IPS DF 6.9 (cell line): ENCODE measurements around the gene DNMT1.
A peak's percentile ranks its signal among the peaks of the same experiment; 100 is the strongest.

Source experiments
- DNase-seq: peaks from one replicate; pipeline ENCODE4 v3.0.0-alpha.2; 2013; ENCODE audit warnings: low read depth, low spot score
- H3K27ac ChIP-seq: one replicate; pipeline ENCODE4 v1.5.1; 2013; ENCODE audit warnings: low read length, control low read depth
- H3K27me3 ChIP-seq: 2 replicates; pipeline ENCODE4 v1.6.1; 2013; ENCODE audit warnings: mild to moderate bottlenecking, low read length; ENCODE audit not compliant: control insufficient read depth, insufficient read depth
- H3K36me3 ChIP-seq: 2 replicates; pipeline ENCODE4 v1.6.1; 2013; ENCODE audit warnings: low read length; ENCODE audit not compliant: control insufficient read depth, insufficient read depth
- H3K4me1 ChIP-seq: 2 replicates; pipeline ENCODE4 v1.6.1; 2013; ENCODE audit warnings: low read length; ENCODE audit not compliant: control insufficient read depth, insufficient read depth
- H3K4me3 ChIP-seq: 2 replicates; pipeline ENCODE4 v1.5.1; 2013; ENCODE audit warnings: mild to moderate bottlenecking, low read length
- H3K9me3 ChIP-seq: 2 replicates; pipeline ENCODE4 v1.6.1; 2013; ENCODE audit warnings: low read length, inconsistent platforms; ENCODE audit not compliant: control insufficient read depth, insufficient read depth
- WGBS: extraction: QIAGEN DNeasy Blood & Tissue Kit; methylation state at CpG from one replicate; pipeline ENCODE4 v1.1.7; 2013; ENCODE audit warnings: mixed read lengths, missing lambda C conversion rate; ENCODE audit not compliant: insufficient read length, insufficient coverage; 5-methylcytosine and 5-hydroxymethylcytosine counted together

Gene DNMT1

GRCh38 chr19:10100163-10100785 is 94.5 kb downstream of the DNMT1 start:
- Histone ChIP-seq H3K36me3 (no peaks in the 10 kb centered on the region), H3K9me3 (no peaks in the 10 kb centered on the region), H3K4me3 (no peak overlapping the region), H3K27ac (no peak overlapping the region), H3K27me3 (peaks cover 3% of the 10 kb centered on the region; the same call in 1 of the 2 replicates), H3K4me1 (no peaks in the 10 kb centered on the region; the same call in 1 of the 2 replicates)
- WGBS = no CpG with 5 or more reads among the region's 5 CpGs
- no peak for DNase-seq

- Histone ChIP-seq H3K27me3 (peaks cover 3% of the 10 kb centered on the region; the same call in 1 of the 2 replicates), H3K36me3 (0 out of 2 replicates have a peak, but pooled peaks cover 2% of the 10 kb centered on the region), H3K27ac (no peak overlapping the region), H3K4me1 (no peaks in the 10 kb centered on the region; the same call in 1 of the 2 replicates), H3K9me3 (no peaks in the 10 kb centered on the region), H3K4me3 (peak overlapping the region; percentile 18; the same call in 1 of the 2 replicates)
- WGBS = no CpG with 5 or more reads among the region's 26 CpGs
- DNase-seq = no peak
These were observed 98.2 kb downstream of the DNMT1 start for GRCh38 chr19:10096615-10096963.

DNA sequence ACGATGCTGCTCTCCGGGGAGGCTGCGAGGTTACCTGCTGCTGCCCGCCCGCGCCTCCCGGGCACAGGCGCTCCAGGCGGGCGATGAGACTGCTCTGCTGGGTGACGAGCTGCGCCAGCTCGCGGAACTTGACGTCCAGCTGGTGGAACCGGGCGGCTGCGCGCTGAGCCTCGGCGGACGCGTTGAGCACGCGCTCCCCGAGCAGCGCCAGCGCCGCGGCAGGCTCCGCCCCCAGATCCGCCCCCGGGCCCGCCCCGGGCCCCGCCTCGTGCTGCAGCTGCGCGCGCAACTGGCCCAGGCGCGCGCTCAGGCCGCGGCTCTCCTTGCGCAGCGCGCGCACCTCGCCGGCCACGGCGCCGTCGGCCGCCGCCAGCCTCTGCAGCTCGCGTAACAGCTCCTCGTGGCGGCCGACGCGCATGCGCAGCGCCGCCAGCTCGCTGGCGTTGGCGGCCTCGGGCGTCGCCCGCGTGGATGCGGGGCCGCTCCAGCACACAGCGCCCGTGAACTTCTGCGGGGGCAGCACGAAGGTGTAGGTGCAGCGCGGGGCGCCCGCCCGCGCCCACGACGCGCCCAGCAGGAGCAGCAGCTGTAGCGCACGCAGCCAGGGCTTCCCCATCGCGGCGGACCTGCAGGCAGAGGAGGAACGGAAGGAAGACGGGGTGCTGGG is 98.7 kb downstream of the DNMT1 start:
- H3K4me3 ChIP-seq = peak overlapping the region; percentile 18; the same call in 1 of the 2 replicates
- 0 out of 2 replicates have a peak, but pooled peaks cover 5% of the 10 kb centered on the region for H3K36me3 ChIP-seq
- H3K27ac ChIP-seq = no peak overlapping the region
- no peaks in the 10 kb centered on the region; the same call in 1 of the 2 replicates for H3K4me1 ChIP-seq
- peaks cover 3% of the 10 kb centered on the region; the same call in 1 of the 2 replicates for H3K27me3 ChIP-seq
- no CpG with 5 or more reads among the region's 97 CpGs for WGBS
- DNase-seq = no peak
- H3K9me3 ChIP-seq = no peaks in the 10 kb centered on the region

GRCh38 chr19:10095622-10095947 is 99.2 kb downstream of the DNMT1 start:
- Histone ChIP-seq H3K4me3 (no peak overlapping the region), H3K27me3 (peaks cover 3% of the 10 kb centered on the region; the same call in 1 of the 2 replicates), H3K36me3 (0 out of 2 replicates have a peak, but pooled peaks cover 5% of the 10 kb centered on the region), H3K4me1 (no peaks in the 10 kb centered on the region; the same call in 1 of the 2 replicates), H3K27ac (no peak overlapping the region), H3K9me3 (no peaks in the 10 kb centered on the region)
- no CpG with 5 or more reads among the region's 7 CpGs for WGBS
- DNase-seq = no peak

DNA sequence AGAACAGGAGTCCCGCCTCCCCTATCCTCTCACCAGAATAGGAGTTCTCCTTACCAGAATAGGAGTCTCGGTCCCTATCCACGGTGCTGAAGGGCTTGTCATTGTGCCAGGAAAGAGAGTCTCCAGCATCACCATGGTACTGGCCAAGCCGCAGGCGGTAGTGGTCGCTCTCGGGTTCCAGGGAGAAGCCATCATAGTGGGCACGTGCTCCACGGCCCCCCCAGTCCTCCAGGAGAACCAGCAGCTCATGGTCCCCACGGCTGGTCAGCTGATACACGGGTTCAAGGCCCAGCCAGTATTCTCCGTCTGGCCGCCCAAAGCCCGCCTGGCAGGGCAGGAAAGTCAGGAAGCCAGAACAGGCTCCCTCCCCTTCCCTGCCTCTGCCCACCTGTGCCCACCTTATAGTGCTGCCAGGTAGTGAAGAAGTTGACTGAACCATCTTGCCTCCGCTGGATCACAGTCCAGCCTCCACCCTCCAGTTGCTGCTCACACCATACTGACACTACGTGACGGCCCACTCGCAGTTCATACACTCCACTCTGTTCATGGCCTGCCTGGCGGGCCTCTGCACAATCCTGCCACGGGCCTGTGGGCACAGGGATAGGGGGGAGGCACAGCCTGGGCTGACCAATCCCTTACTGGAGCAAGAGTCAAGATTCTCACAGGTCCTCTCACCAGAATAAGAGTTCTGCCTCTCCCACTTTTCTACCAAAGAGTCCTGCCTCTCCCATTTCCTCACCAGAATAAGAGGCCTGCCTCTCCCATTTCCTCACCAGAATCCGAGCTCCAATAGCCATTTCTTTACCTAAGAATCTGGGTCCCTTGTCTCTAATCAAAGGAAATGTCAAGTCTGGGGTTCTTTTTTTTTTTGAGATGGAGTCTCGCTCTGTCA is 101.2 kb downstream of the DNMT1 start:
- Histone ChIP-seq H3K9me3 (no peaks in the 10 kb centered on the region), H3K27me3 (peaks cover 3% of the 10 kb centered on the region; the same call in 1 of the 2 replicates), H3K36me3 (0 out of 2 replicates have a peak, but pooled peaks cover 5% of the 10 kb centered on the region), H3K4me1 (no peaks in the 10 kb centered on the region; the same call in 1 of the 2 replicates), H3K27ac (no peak overlapping the region), H3K4me3 (no peak overlapping the region)
- no CpG with 5 or more reads among the region's 22 CpGs for WGBS
- DNase-seq = no peak

- H3K4me1 ChIP-seq = no peaks in the 10 kb centered on the region; the same call in 1 of the 2 replicates
- H3K27me3 ChIP-seq = peaks cover 3% of the 10 kb centered on the region; the same call in 1 of the 2 replicates
- WGBS = no CpG with 5 or more reads among the region's 9 CpGs
- H3K27ac ChIP-seq = no peak overlapping the region
- no peak for DNase-seq
- H3K9me3 ChIP-seq = no peaks in the 10 kb centered on the region
- H3K36me3 ChIP-seq = 0 out of 2 replicates have a peak, but pooled peaks cover 5% of the 10 kb centered on the region
- no peak overlapping the region for H3K4me3 ChIP-seq
These were observed 102.0 kb downstream of the DNMT1 start for GRCh38 chr19:10092648-10093294.

- H3K27ac ChIP-seq = no peak overlapping the region
- no peaks in the 10 kb centered on the region for H3K9me3 ChIP-seq
- no CpG with 5 or more reads among the region's 13 CpGs for WGBS
- no peaks in the 10 kb centered on the region; the same call in 1 of the 2 replicates for H3K4me1 ChIP-seq
- 0 out of 2 replicates have a peak, but pooled peaks cover 5% of the 10 kb centered on the region for H3K36me3 ChIP-seq
- peaks cover 3% of the 10 kb centered on the region; the same call in 1 of the 2 replicates for H3K27me3 ChIP-seq
- DNase-seq = no peak
- H3K4me3 ChIP-seq = no peak overlapping the region
These were observed 102.7 kb downstream of the DNMT1 start for GRCh38 chr19:10091895-10092641.

GRCh38 chr19:10091370-10091687 is 103.4 kb downstream of the DNMT1 start:
- no peak overlapping the region for H3K4me3 ChIP-seq
- H3K36me3 ChIP-seq = 0 out of 2 replicates have a peak, but pooled peaks cover 5% of the 10 kb centered on the region
- no peak overlapping the region for H3K27ac ChIP-seq
- H3K27me3 ChIP-seq = peaks cover 3% of the 10 kb centered on the region; the same call in 1 of the 2 replicates
- no peaks in the 10 kb centered on the region; the same call in 1 of the 2 replicates for H3K4me1 ChIP-seq
- no peaks in the 10 kb centered on the region for H3K9me3 ChIP-seq
- no peak for DNase-seq
- no CpG with 5 or more reads among the region's 17 CpGs for WGBS

DNA sequence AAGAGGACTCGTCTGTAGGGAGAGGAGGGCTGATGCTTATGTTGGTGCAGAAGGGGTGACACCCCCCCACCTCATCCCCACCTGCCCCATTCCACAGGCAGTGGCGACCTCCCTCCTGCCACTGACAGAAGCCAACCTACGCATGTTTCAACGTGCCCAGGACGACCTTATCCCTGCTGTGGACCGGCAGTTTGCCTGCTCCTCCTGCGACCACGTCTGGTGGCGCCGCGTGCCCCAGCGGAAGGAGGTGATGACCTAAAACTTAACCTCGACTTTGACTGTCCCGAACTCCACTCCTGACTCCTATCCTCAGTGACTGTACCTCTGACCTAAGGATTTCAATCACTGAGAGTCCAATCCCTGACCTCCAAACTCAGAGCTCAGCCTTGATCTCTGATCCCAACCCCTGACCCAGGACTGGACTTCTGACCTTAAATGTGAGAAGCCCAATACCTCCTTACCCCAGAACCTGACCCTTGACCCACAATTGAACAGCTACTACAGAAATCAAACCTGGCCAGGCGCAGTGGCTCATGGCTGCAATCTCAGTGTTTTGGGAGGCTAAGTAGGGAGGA is 104.9 kb downstream of the DNMT1 start:
- Histone ChIP-seq H3K4me3 (no peak overlapping the region), H3K9me3 (no peaks in the 10 kb centered on the region), H3K27me3 (no peaks in the 10 kb centered on the region), H3K36me3 (0 out of 2 replicates have a peak, but pooled peaks cover 5% of the 10 kb centered on the region), H3K27ac (no peak overlapping the region), H3K4me1 (no peaks in the 10 kb centered on the region)
- DNase-seq = no peak
- whole genome bisulfite sequencing = no CpG with 5 or more reads among the region's 15 CpGs
